ENCODE data around the gene IGFBP3. TPM values are rescaled to one million over a fixed set of nuclear protein-coding genes. Genes with fewer than 3 reads are reported as not detected.
"Not testable (repeated sequence)": the region's sequence is repeated elsewhere in the genome, so short reads cannot be mapped to it uniquely, and the experiment has no call there.

IGFBP3 gene, protein sequence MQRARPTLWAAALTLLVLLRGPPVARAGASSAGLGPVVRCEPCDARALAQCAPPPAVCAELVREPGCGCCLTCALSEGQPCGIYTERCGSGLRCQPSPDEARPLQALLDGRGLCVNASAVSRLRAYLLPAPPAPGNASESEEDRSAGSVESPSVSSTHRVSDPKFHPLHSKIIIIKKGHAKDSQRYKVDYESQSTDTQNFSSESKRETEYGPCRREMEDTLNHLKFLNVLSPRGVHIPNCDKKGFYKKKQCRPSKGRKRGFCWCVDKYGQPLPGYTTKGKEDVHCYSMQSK
- polyA plus RNA-seq, result 100 to 1,000 TPM in 2 of 3 donors, 10 to 100 TPM in 1; 38.1 to 347 (median 179) TPM

DNA sequence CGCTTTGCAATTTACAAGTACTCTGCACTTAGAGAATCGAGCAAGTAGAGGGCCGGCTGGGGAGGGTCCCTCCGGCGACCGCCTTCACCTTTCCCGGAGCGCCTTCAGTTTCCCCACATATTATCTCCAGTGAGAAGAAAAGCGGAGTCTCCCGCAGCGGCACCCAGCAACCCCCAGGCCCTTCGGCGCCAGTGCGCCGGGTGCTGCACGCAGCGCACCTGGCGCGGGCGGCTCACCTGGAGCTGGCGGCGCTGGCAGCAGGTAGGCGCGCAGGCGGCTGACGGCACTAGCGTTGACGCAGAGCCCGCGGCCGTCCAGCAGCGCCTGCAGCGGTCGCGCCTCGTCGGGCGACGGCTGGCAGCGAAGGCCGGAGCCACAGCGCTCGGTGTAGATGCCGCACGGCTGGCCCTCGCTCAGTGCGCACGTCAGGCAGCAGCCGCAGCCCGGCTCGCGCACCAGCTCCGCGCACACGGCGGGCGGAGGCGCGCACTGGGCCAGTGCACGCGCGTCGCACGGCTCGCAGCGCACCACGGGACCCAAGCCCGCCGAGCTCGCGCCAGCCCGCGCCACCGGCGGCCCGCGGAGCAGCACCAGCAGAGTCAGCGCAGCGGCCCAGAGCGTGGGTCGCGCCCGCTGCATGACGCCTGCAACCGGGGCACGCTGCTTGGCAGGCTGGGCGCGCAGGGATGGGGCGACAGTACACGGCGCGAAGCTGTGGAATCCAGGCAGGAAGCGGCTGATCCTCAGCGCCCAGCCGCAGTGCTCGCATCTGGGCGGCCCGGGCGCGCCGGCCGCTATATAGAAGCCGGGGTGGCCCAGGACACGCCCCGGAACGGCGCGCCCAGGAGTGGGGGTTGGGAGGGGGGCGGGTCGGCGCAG lies at the start of gene IGFBP3:
IGFBP3 (minus strand) TSS at position 771 of the 879 bp plus-strand sequence; CDS start at position 639, 132 bp downstream.
- H3K27ac ChIP-seq (ENCODE audit: low read depth, low read length), result no peak within 1 kb of the TSS
- WGBS, 3 donors, result 0 to 1% (median 1%) methylated on average over 97 to 111 of the region's 111 CpGs

DNA sequence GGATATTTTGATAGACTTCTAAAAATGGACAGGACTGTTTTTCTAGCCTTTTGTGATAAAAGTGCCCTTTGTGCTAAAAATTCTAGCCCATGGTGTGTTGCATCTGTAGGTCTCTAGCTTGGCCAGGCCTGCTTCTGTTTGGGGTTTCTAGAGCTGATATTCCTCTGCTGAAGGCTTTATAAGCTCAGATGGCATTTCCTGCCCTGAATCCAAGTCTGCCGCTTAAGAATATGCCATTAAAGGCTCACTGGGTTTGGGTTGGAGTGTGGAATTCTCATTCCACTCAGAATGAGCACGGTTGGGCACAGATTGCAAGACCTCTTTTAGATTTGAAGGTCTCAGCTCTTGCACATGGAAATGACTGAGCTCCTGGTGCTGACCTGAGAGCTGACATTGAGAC lies 49.4 kb upstream of the IGFBP3 start:
- no peak overlapping the region for H3K27ac ChIP-seq (ENCODE audit: low read depth, low read length)
- WGBS, 3 donors, result 75 to 86% (median 79%) methylated on average over 2 of the region's 2 CpGs

DNA sequence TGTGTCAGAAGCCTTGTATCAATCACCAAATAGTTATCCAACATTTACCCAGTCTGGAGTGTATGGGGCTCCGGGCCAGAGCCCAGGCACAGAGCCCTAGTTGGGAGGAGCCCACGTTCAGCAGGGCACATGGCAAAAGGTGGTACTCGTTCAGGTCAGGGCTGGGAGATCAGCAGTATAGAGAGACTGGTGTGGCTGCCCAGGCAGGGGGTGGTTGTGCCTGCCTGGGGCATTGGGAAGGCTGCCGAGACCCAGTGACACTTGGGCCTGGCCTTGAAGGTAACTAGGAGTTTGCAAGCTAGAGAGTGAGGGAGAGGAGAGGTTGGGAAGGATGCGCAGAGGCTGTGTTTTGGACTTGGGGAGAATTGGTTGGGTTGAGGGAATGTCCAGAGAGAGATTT lies 48.9 kb upstream of the IGFBP3 start:
- H3K27ac ChIP-seq (ENCODE audit: low read depth, low read length), result no peak overlapping the region
- 76 to 89% (median 87%) methylated on average over 5 of the region's 5 CpGs for WGBS, 3 donors

GRCh38 chr7:45968856-45969541 lies 47.9 kb upstream of the IGFBP3 start:
- WGBS, 3 donors, result 71 to 84% (median 81%) methylated on average over 10 of the region's 10 CpGs
- no peak overlapping the region for H3K27ac ChIP-seq (ENCODE audit: low read depth, low read length)

- no peak overlapping the region for H3K27ac ChIP-seq (ENCODE audit: low read depth, low read length)
- WGBS, 3 donors, result 75 to 85% (median 79%) methylated on average over 7 of the region's 7 CpGs
Observed at GRCh38 chr7:45968312-45968711, 47.2 kb upstream of the IGFBP3 start.

- WGBS, 3 donors, result 93 to 95% (median 94%) methylated on average over 5 of the region's 5 CpGs
- H3K27ac ChIP-seq (ENCODE audit: low read depth, low read length), result no peak overlapping the region
Observed at GRCh38 chr7:45967591-45968157, 46.6 kb upstream of the IGFBP3 start.

- WGBS, 3 donors, result 85 to 97% (median 94%) methylated on average over 6 of the region's 6 CpGs
- H3K27ac ChIP-seq (ENCODE audit: low read depth, low read length), result no peak overlapping the region
Observed at GRCh38 chr7:45962861-45963260, 41.8 kb upstream of the IGFBP3 start.

GRCh38 chr7:45957721-45958120 lies 36.6 kb upstream of the IGFBP3 start:
- WGBS, 3 donors, result 58 to 80% (median 74%) methylated on average over 3 of the region's 3 CpGs
- H3K27ac ChIP-seq (ENCODE audit: low read depth, low read length), result no peak overlapping the region

DNA sequence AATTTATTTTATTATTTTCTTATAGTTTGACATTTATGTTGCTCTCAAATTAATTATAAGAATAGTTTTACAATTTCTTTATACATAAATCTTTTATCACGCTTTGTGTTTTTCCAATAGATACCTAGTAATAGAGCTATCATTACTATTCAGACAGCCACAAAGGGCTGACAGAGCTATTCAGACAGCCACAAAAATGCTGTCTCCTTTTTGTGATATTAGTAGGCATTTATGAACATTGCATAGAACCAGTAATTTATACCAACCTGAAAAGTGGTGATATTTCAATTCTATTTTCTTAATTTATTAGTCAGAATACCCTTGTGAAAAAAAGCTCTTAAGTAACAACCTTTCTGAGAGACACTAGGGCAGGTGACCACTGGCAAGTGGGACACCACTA lies 34.2 kb upstream of the IGFBP3 start:
- H3K27ac ChIP-seq (ENCODE audit: low read depth, low read length), result no peak overlapping the region
- 83 to 97% (median 91%) methylated on average over 1 of the region's 1 CpG for WGBS, 3 donors

- WGBS, 3 donors, result 89 to 98% (median 96%) methylated on average over 15 to 23 of the region's 23 CpGs
- not testable (repeated sequence) for H3K27ac ChIP-seq (ENCODE audit: low read depth, low read length)
Observed at GRCh38 chr7:45953055-45953454, 32.0 kb upstream of the IGFBP3 start.

GRCh38 chr7:45944058-45944457 lies 23.0 kb upstream of the IGFBP3 start:
- no peak overlapping the region for H3K27ac ChIP-seq (ENCODE audit: low read depth, low read length)
- WGBS, 3 donors, result 89% methylated on average over 6 of the region's 6 CpGs

GRCh38 chr7:45940939-45941338 lies 19.9 kb upstream of the IGFBP3 start:
- no peak overlapping the region for H3K27ac ChIP-seq (ENCODE audit: low read depth, low read length)
- 59 to 71% (median 66%) methylated on average over 7 of the region's 7 CpGs for WGBS, 3 donors

GRCh38 chr7:45940237-45940781 lies 19.2 kb upstream of the IGFBP3 start:
- not testable (repeated sequence) for H3K27ac ChIP-seq (ENCODE audit: low read depth, low read length)
- WGBS, 3 donors, result 63 to 88% (median 71%) methylated on average over 14 of the region's 14 CpGs

- H3K27ac ChIP-seq (ENCODE audit: low read depth, low read length), result no peak overlapping the region
- 84 to 94% (median 93%) methylated on average over 11 of the region's 11 CpGs for WGBS, 3 donors
Observed at GRCh38 chr7:45939574-45939973, 18.5 kb upstream of the IGFBP3 start.

- WGBS, 3 donors, result 76 to 82% (median 79%) methylated on average over 22 of the region's 22 CpGs
- no peak overlapping the region for H3K27ac ChIP-seq (ENCODE audit: low read depth, low read length)
Observed at GRCh38 chr7:45938626-45939302, 17.7 kb upstream of the IGFBP3 start.

- WGBS, 3 donors, result 88 to 91% (median 90%) methylated on average over 2 of the region's 2 CpGs
- no peak overlapping the region for H3K27ac ChIP-seq (ENCODE audit: low read depth, low read length)
Observed at GRCh38 chr7:45937862-45938261, 16.8 kb upstream of the IGFBP3 start.

DNA sequence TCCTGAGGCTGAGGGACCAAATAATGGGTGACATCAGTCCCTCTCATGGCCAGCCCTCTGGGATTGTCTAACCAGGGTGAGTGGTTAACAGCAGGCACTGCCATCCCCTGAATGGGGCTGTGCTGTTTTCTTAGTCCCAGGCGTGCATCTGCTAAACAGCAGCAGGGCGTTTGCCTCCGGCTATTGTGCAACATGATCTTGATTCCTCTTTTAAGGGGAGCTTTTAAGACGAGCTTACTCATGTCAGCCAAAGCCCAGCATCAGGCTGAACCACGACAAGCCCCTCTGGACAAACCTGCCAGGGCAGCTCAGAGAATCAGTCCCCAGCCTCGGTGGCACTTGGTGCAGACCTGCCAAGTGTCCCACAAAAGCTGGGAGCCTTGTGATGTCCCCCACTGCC lies 16.2 kb upstream of the IGFBP3 start:
- no peak overlapping the region for H3K27ac ChIP-seq (ENCODE audit: low read depth, low read length)
- WGBS, 3 donors, result 53 to 63% (median 60%) methylated on average over 6 of the region's 6 CpGs

- no peak overlapping the region for H3K27ac ChIP-seq (ENCODE audit: low read depth, low read length)
Observed at GRCh38 chr7:45930967-45931366, 9.9 kb upstream of the IGFBP3 start.
